Body of pancreas (tissue), 4 donors: Measurements from ENCODE around the gene ATP11C.
A peak's percentile ranks its signal among the peaks of the same experiment; 100 is the strongest.

Experiments
- POLR2A ChIP-seq, 3 donors: fragments of 450-650 bp; IDR thresholded peaks; one replicate each; pipeline ENCODE4 v1.6.1; 2016; ENCODE audit warnings: antibody characterized with exemption in 3 of 3, mild to moderate bottlenecking in 2 of 3
- TF ChIP-seq, protein P1 (sequence below), 7 experiments: fragments of 450-650 bp in 4 of 7; fragments of 200-600 bp in 3 of 7; sonication (generic) in 3 of 7; IDR thresholded peaks; one replicate each; pipeline ENCODE4 v1.5.1; 2016 to 2019; ENCODE audit warnings: antibody characterized with exemption in 7 of 7

GRCh38 chrX:139932901-139933796 lies at the start of gene ATP11C:
- TF ChIP-seq POLR2A (IDR thresholded peaks at IDR 0.05): peak; percentile 55 to 83 (median 78)
- TF ChIP-seq, protein P1, sequence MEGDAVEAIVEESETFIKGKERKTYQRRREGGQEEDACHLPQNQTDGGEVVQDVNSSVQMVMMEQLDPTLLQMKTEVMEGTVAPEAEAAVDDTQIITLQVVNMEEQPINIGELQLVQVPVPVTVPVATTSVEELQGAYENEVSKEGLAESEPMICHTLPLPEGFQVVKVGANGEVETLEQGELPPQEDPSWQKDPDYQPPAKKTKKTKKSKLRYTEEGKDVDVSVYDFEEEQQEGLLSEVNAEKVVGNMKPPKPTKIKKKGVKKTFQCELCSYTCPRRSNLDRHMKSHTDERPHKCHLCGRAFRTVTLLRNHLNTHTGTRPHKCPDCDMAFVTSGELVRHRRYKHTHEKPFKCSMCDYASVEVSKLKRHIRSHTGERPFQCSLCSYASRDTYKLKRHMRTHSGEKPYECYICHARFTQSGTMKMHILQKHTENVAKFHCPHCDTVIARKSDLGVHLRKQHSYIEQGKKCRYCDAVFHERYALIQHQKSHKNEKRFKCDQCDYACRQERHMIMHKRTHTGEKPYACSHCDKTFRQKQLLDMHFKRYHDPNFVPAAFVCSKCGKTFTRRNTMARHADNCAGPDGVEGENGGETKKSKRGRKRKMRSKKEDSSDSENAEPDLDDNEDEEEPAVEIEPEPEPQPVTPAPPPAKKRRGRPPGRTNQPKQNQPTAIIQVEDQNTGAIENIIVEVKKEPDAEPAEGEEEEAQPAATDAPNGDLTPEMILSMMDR (IDR thresholded peaks at IDR 0.05): peak in 1 of 7 experiments; percentile 5
